Osteoblast (primary cell): ENCODE measurements around the gene CEP68. TPM values are rescaled to one million over a fixed set of nuclear protein-coding genes. Genes with fewer than 3 reads are reported as not detected.

Experiments used
- DNase-seq: peaks from one replicate; pipeline ENCODE4 v3.0.0; 2011; ENCODE audit warnings: low spot score, mixed read lengths; ENCODE audit not compliant: insufficient read length; ENCODE audit errors: missing footprints
- H2AFZ ChIP-seq: 2 replicates; pipeline ENCODE4 v1.6.0; 2011; ENCODE audit warnings: mild to moderate bottlenecking, low read length
- H3K27ac ChIP-seq: 2 replicates; pipeline ENCODE4 v1.5.1; 2011; ENCODE audit warnings: mild to moderate bottlenecking, low read depth, low read length, moderate library complexity
- H3K27me3 ChIP-seq: 2 replicates; pipeline ENCODE4 v1.6.0; 2012; ENCODE audit warnings: mild to moderate bottlenecking, control low read depth, inconsistent platforms, low read length, moderate library complexity; ENCODE audit not compliant: insufficient read depth
- H3K36me3 ChIP-seq: 2 replicates; pipeline ENCODE4 v1.5.1; 2011; ENCODE audit warnings: mild to moderate bottlenecking, low read length, control low read depth, moderate library complexity; ENCODE audit not compliant: insufficient read depth
- H3K4me1 ChIP-seq: 2 replicates; pipeline ENCODE4 v1.5.1; 2011; ENCODE audit warnings: mild to moderate bottlenecking, low read length, control low read depth, moderate library complexity; ENCODE audit not compliant: insufficient read depth
- H3K4me2 ChIP-seq: 2 replicates; pipeline ENCODE4 v1.6.0; 2011; ENCODE audit warnings: mild to moderate bottlenecking, low read length; ENCODE audit not compliant: insufficient read depth
- H3K4me3 ChIP-seq: fragments of 200-600 bp; sonication (generic); 3 replicates; pipeline ENCODE4 v1.5.1; 2012; ENCODE audit warnings: mild to moderate bottlenecking, low read length, inconsistent platforms; ENCODE audit not compliant: insufficient read depth
- H3K79me2 ChIP-seq: 2 replicates; pipeline ENCODE4 v1.6.0; 2012; ENCODE audit warnings: mild to moderate bottlenecking, low read length, control low read depth, inconsistent platforms; ENCODE audit not compliant: insufficient read depth
- H3K9me3 ChIP-seq: 2 replicates; pipeline ENCODE4 v1.5.1; 2011; ENCODE audit warnings: low read depth, low read length, control low read depth
- H4K20me1 ChIP-seq: 2 replicates; pipeline ENCODE4 v1.6.0; 2012; ENCODE audit warnings: mild to moderate bottlenecking, low read length, control low read depth; ENCODE audit not compliant: insufficient read depth
- CTCF ChIP-seq: IDR thresholded peaks from 2 replicates; pipeline ENCODE4 v1.5.1; 2011; ENCODE audit warnings: mild to moderate bottlenecking, low read depth, low read length, moderate library complexity; ENCODE audit errors: extremely low read depth
- total RNA-seq: library from RNA; depleted of rRNA; stranded (reverse); fragments of >200 nt; gene quantifications from 2 replicates; pipeline ENCODE4 v1.2.3, GENCODE V29; 2012

Gene CEP68
- total RNA-seq, 1 donor: 14.5 TPM

- H3K79me2 ChIP-seq: no peaks in the 10 kb centered on the region
- no peak overlapping the region for H2AFZ ChIP-seq
- no peaks in the 10 kb centered on the region for H3K36me3 ChIP-seq
- H3K27ac ChIP-seq: no peak overlapping the region
- no peaks in the 10 kb centered on the region for H3K27me3 ChIP-seq
- no peak overlapping the region for H3K4me2 ChIP-seq
- no peak for TF ChIP-seq CTCF
- no peak overlapping the region for H3K4me3 ChIP-seq
- H3K4me1 ChIP-seq: peaks cover 16% of the 10 kb centered on the region
- no peak for DNase-seq
- H3K9me3 ChIP-seq: peaks cover 3% of the 10 kb centered on the region
- no peaks in the 10 kb centered on the region for H4K20me1 ChIP-seq
These were observed 12.0 kb upstream of the CEP68 start for GRCh38 chr2:65044097-65044735.

GRCh38 chr2:65045651-65046050, 10.6 kb upstream of the CEP68 start:
- Histone ChIP-seq H3K36me3 (no peaks in the 10 kb centered on the region), H3K27me3 (no peaks in the 10 kb centered on the region), H3K27ac (no peak overlapping the region), H3K79me2 (no peaks in the 10 kb centered on the region), H3K4me2 (no peak overlapping the region), H3K4me1 (peaks cover 12% of the 10 kb centered on the region), H4K20me1 (no peaks in the 10 kb centered on the region), H2AFZ (no peak overlapping the region), H3K9me3 (peaks cover 3% of the 10 kb centered on the region), H3K4me3 (no peak overlapping the region)
- DNase-seq: no peak
- no peak for TF ChIP-seq CTCF

- no peak overlapping the region for H3K4me3 ChIP-seq
- peaks cover 3% of the 10 kb centered on the region for H3K9me3 ChIP-seq
- no peak for DNase-seq
- no peak overlapping the region for H3K27ac ChIP-seq
- no peaks in the 10 kb centered on the region for H3K36me3 ChIP-seq
- no peak overlapping the region for H3K4me2 ChIP-seq
- H3K4me1 ChIP-seq: peaks cover 15% of the 10 kb centered on the region
- no peaks in the 10 kb centered on the region for H3K79me2 ChIP-seq
- H4K20me1 ChIP-seq: no peaks in the 10 kb centered on the region
- no peak for TF ChIP-seq CTCF
- H3K27me3 ChIP-seq: no peaks in the 10 kb centered on the region
- H2AFZ ChIP-seq: no peak overlapping the region
These were observed 9.4 kb upstream of the CEP68 start for GRCh38 chr2:65046633-65047407.

- peaks cover 15% of the 10 kb centered on the region for H3K4me1 ChIP-seq
- DNase-seq: no peak
- H3K79me2 ChIP-seq: no peaks in the 10 kb centered on the region
- H3K4me2 ChIP-seq: no peak overlapping the region
- H3K27me3 ChIP-seq: no peaks in the 10 kb centered on the region
- H2AFZ ChIP-seq: no peak overlapping the region
- no peaks in the 10 kb centered on the region for H3K36me3 ChIP-seq
- no peak overlapping the region for H3K4me3 ChIP-seq
- TF ChIP-seq CTCF: no peak
- peaks cover 1% of the 10 kb centered on the region for H3K9me3 ChIP-seq
- no peaks in the 10 kb centered on the region for H4K20me1 ChIP-seq
- H3K27ac ChIP-seq: no peak overlapping the region
These were observed 7.1 kb upstream of the CEP68 start for GRCh38 chr2:65049010-65049639.
